DMS53 (cell line): ENCODE data around the gene BCDIN3D.
A peak's percentile ranks its signal among the peaks of the same experiment; 100 is the strongest.

Experiments
- DNase-seq: peaks from one replicate; lab custom pipeline; 2025; lab: John Stamatoyannopoulos, UW

The BCDIN3D gene

GRCh38 chr12:49819786-49820185 is 23.1 kb downstream of the BCDIN3D start:
- peak; percentile 50 for DNase-seq

GRCh38 chr12:49818241-49818895 is 24.5 kb downstream of the BCDIN3D start:
- DNase-seq = no peak

DNA sequence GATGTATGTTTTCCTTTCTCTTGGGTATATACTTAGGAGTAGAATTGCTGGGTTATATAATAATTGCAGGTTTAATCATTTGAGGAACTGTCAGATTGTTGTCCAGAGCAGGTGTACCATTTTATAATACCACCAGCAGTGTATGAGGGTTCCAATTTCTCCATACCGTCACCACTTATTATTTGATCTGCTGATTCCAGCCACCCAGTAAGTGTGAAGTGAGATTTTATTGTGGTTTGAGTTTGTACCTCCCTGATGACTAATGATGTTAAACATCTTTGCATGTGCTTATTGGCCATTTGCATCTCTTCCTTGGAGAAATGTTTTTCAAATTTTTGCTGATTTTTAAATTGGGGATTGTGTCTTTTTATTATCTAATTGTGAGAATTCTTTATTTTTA is 29.8 kb downstream of the BCDIN3D start:
- no peak for DNase-seq

- no peak for DNase-seq
Measured at GRCh38 chr12:49811961-49812401, 30.9 kb downstream of the BCDIN3D start.

DNA sequence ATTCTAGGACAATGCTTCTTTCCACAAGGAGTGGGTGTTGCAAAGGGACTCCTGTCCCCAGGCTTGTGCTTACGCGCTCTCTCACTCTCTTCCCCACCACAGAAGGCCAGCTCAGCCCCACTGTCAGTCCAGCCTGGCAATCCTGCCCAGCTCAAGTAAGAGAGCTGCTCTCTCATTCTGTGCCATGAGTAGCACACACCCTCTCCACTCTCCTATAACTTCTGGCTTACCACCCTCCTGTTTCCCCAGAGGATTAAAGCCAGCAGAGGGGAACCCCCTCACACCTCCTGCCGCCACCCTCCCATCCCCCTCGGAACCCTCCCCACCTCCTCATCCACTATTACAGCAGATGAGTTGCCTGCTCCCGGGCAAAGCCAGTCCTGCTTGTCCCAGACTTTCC is 31.8 kb downstream of the BCDIN3D start:
- no peak for DNase-seq

DNA sequence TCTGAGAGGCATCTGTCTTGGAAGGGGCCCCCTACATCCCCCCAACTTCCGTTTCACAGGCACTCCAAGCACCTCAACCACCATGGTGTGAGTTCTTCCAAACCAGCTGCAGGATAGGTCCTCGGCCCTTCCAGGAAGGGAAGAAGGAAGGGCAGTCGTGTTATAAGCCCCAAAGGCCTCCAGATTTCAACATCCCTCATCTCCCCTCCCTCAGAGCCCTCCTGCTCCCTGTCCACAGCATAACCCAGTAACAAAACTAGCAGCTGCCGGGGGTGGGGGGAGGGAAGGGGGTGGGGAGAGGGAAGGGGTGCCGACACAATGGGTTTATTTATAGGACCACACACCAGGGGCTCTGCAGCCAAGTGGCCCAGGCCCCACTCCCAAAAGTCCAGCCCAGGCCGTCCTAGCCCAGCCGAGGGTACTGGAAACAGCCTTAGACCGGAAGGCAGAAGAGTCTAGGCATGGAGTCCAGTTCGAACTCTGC is 33.0 kb downstream of the BCDIN3D start:
- no peak for DNase-seq

DNA sequence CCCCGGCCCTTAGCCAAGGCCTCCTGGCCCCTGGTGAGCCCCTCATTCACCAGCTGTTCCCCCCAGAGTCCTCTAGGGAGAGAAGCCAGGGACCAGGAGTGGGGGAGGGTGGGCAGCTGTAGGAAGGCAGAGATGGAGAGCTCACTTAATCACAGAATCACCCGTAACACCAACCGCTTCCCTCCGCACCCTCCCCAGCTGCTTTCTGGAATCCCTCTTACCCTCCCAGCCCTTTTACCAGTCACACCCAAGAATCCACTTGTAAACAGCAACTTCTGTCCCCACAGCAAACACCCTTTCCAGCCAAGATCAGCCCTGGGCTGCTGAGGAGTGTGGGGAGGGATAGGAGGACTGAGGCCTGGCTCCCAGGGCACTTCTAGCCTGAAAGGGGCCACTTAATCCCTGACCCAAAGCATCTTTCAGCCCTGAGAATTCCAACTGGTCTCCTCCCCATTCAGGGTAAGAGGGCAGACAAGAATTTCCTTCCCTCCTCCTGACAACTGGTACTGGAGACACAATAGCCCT is 33.5 kb downstream of the BCDIN3D start:
- DNase-seq = no peak

GRCh38 chr12:49808686-49809380 is 34.1 kb downstream of the BCDIN3D start:
- no peak for DNase-seq

GRCh38 chr12:49807991-49808580 is 34.8 kb downstream of the BCDIN3D start:
- DNase-seq = no peak

GRCh38 chr12:49806877-49807276 is 36.0 kb downstream of the BCDIN3D start:
- no peak for DNase-seq

DNA sequence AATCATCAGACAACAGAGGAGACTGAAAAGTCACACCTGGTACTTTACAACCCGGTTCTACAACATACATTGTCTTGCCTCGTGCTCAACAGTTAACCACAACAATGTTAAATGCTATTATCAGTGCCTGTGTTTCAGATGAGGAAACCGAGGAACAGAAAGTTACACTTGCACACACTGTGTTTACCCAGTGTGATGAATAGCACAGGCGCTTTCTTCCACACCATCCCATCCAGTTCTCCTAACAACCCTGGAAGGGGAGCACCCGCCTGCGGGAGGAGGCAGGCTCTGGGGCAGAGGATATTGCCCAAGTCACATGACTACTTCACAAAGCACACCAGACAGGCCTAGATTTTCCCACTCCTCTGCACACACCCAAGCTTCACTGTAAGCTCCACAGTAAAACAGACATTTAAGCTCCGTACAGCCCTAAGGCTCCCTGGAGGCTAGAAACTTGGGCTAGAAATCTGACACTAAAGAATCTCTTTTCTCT is 36.5 kb downstream of the BCDIN3D start:
- no peak for DNase-seq

- DNase-seq = no peak
Measured at GRCh38 chr12:49805409-49805808, 37.5 kb downstream of the BCDIN3D start.

DNA sequence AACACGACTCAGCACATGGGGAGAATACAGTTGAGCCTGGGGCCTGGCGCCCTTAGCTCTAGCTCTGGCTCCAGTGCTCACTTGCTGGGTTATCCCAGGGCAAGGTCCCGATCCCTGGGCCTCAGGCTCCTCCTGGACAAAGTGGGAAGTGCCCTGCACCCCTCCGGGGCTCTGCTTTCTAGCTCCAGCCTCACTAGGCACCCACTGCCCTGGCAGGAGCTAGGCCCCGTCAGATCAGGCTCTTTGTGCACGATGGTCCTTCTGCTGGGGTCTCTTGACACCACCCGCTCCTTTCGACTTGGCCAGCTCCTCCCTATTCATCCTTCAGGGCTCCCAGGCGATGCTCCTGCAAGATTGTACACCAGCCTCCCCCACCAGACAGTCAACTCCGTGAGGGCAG is 38.1 kb downstream of the BCDIN3D start:
- no peak for DNase-seq

GRCh38 chr12:49803693-49804450 is 39.0 kb downstream of the BCDIN3D start:
- DNase-seq = no peak

DNA sequence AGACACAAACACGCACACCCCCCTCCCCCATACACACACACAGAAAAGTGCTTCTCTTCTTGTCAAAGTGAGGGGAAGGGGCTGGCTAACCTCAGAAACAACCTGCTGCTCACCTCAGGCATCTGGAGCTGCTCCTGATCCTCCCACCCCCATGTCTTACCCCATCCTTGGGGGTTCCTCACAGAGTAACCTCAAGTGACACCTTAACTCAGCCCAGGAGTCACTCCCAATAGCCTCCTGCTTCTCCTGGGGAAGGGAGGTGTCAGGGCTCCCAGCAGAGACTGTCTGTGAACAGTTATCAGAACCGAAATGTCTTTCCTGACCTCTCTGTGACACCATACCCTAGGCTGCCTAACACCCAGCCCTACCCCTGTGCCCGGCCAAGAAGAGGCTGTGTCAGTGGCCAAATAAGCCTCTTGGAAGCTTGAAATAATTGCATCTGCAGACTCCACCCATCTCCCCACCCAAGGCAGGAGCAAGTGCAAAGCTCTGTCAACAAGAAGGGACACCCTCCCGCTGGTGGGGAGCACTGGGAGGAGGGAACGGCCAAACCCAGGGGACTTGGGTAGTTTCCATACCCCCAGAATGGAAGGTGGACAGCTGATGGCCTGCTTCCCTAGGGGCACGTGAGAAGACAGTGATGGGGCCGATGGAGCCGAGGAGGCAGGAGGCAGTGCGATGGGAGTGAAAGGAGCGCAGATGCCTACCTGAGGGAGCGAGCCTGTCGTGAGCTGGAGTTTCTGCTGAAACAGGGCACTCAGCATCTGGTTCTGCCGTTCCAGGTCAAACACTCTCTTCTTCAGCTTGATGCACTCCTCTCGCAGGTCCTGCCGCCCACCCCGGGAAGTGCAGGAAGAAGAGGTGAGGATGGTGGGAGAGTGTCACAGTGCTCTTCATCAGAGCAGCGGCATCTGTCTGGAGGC is 41.5 kb downstream of the BCDIN3D start:
- no peak for DNase-seq

- no peak for DNase-seq
Measured at GRCh38 chr12:49800421-49801140, 42.3 kb downstream of the BCDIN3D start.

DNA sequence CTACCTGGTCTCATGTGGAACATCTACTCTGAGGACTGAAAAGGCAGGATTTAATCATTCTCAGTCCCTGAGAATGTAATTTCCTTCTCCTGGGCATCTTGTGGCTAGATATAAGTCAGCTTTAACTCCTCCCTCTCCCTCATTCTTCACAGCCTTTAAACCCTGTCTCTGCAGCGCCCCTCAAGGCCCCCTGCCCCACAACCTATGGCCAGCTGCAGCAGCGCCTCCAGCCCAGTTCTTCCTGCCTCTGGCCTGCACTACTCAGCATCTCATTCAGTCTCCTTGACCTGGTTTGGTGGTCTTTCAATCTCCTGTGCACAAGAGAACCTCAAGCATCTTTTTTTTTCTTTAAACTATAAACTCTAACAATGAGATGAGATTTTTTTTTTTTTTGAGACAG is 44.0 kb downstream of the BCDIN3D start:
- DNase-seq = no peak

GRCh38 chr12:49798248-49798647 is 44.7 kb downstream of the BCDIN3D start:
- DNase-seq = no peak

DNA sequence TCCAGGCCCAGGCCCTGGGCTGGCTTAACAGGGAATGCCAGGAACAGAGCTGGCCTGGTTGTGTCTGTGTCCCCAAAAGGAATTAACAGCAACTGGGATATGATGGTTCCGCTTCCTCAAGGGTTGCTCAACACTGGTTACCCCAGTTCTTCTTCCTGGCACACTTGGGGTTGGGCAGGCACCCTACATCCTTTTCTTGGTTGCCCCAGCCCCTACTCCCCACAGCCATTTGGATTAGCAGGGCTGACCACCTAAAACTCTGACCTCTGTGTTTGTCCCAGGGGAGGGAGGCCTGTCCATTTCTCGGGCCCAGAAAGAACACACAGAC is 45.5 kb downstream of the BCDIN3D start:
- DNase-seq = no peak
